ENCODE data around the gene STX1B.

DNA sequence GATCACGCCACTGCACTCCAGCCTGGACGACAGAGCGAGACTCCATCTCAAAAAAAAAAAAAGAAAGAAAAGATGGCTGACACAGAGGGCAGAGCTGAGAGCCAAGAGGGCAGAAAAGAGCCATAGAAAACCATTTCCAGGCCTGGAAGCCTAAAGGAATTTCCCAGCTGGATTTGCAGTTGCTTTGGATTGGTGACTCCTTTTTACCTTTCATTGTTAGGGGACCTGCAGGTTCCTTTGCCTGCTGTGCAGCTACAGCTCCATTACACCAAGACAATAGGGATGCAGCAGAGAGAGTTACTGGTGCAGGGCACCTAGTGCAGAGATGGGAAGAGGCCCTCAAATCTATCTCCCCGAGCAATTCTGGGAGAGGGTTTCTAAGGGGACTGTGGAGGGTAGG, 45.2 kb upstream of the STX1B start:
- TF ChIP-seq CTCF (IDR thresholded peaks at IDR 0.05; ENCODE audit: insufficient read depth, low read depth, low read length) = no peak
- no peak for TF ChIP-seq EZH2 (IDR thresholded peaks at IDR 0.05; ENCODE audit: insufficient read depth, low read length)

All from astrocyte (in vitro differentiated cells and primary cell).